ENCODE measurements around the gene ADD1. TPM values are rescaled to one million over a fixed set of nuclear protein-coding genes. Genes with fewer than 3 reads are reported as not detected.

ADD1 gene
- total RNA-seq, 1 donor from 2014 or later = 131 TPM

DNA sequence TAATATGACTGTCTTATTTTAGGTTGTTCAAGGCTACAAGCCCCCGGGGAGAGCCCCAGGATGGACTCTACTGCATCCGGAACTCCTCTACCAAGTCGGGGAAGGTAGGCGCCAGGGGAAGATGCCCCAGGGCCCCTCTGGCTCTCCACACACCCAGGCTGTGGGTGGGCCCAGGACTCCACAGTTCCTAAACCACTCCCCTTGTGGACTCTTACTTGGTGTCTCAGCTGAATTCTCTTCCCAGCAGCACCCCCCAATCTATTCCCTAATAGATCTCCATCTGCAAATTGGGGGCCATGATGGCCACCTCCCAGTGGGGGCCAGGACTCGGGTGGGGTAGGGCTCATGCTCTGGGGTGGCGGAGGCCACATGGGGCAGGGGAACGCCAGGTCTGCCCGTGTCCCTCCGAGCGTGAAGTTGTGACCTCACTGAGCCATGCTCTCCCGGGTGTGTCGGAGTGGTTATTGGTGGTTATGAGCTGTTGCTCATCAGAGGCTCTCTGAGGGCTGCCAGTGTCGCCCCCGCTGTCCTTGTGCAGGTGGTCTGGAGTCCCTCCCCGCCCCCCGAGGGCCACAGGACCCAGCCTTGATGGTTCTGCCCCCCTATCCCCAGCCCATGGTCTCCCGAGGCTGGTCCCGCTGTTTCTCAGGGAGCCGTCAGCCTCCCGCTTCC is 11.2 kb upstream of the ADD1 start:
- H3K36me3 Mint-ChIP-seq = no peaks in the 10 kb centered on the region
- no peak overlapping the region for H3K27ac Mint-ChIP-seq
- peaks cover 4% of the 10 kb centered on the region for H3K4me1 Mint-ChIP-seq
- Histone ChIP-seq H3K9me3 (ENCODE audit: low read depth) (no peaks in the 10 kb centered on the region), H3K4me3 (no peak overlapping the region), H3K4me1 (peaks cover 4% of the 10 kb centered on the region), H3K79me2 (ENCODE audit: low read depth) (no peaks in the 10 kb centered on the region), H3K4me2 (no peak overlapping the region), H4K20me1 (ENCODE audit: low read depth) (no peaks in the 10 kb centered on the region), H3K27ac (no peak overlapping the region), H3K9ac (no peak overlapping the region), H3F3A (ENCODE audit: low read depth) (peaks cover 4% of the 10 kb centered on the region), H3K27me3 (no peaks in the 10 kb centered on the region), H3K36me3 (no peaks in the 10 kb centered on the region), H2AFZ (replicated peaks) (no peak overlapping the region)
- no peaks in the 10 kb centered on the region for H3K9me3 Mint-ChIP-seq
- no peaks in the 10 kb centered on the region for H3K27me3 Mint-ChIP-seq (ENCODE audit: insufficient read depth, low read depth)
- no peak overlapping the region for H3K4me3 Mint-ChIP-seq
- no peak for TF ChIP-seq EZH2 (IDR thresholded peaks at IDR 0.05)
- TF ChIP-seq, protein P1, sequence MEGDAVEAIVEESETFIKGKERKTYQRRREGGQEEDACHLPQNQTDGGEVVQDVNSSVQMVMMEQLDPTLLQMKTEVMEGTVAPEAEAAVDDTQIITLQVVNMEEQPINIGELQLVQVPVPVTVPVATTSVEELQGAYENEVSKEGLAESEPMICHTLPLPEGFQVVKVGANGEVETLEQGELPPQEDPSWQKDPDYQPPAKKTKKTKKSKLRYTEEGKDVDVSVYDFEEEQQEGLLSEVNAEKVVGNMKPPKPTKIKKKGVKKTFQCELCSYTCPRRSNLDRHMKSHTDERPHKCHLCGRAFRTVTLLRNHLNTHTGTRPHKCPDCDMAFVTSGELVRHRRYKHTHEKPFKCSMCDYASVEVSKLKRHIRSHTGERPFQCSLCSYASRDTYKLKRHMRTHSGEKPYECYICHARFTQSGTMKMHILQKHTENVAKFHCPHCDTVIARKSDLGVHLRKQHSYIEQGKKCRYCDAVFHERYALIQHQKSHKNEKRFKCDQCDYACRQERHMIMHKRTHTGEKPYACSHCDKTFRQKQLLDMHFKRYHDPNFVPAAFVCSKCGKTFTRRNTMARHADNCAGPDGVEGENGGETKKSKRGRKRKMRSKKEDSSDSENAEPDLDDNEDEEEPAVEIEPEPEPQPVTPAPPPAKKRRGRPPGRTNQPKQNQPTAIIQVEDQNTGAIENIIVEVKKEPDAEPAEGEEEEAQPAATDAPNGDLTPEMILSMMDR (IDR thresholded peaks at IDR 0.05) = no peak
- TF ChIP-seq EZH2phosphoT487 (IDR thresholded peaks at IDR 0.05) = no peak
- no peak for DNase-seq (ENCODE audit: low spot score)

DNA sequence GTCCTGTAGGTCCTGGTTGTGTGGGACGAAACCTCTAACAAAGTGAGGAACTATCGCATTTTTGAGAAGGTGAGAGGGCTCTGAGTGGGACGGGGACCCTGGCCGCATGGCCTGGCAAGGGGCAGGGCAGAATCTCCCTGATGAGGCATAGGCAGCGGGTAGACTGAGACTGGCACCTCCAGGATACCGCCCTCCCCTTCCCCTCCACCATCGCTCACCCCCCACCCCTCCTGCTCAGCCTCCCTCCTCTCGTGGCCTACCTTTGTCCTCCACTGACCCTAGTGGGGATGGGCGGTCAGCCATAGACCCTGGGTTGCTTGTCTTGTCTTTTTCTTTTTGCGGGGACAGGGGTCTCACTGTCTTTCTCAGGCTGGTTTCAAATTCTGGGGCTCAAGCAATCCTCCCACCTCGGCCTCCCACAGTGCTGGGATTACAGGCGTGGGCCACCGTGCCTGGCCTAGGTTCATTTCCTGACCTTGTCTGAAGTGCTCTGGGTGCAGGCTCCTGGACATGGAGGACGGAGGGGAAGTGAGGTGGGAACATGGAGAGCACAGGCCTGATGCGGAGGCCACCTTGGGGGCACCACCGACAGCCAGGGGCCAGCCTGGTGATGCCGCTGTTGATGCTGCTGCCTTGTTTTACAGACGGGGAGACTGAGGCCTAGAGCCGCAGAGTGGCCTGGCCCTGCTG is 10.5 kb upstream of the ADD1 start:
- Histone ChIP-seq H3K27ac (no peak overlapping the region), H2AFZ (replicated peaks) (no peak overlapping the region), H3K9me3 (ENCODE audit: low read depth) (no peaks in the 10 kb centered on the region), H4K20me1 (ENCODE audit: low read depth) (no peaks in the 10 kb centered on the region), H3K4me2 (no peak overlapping the region), H3K4me1 (peaks cover 7% of the 10 kb centered on the region), H3K27me3 (no peaks in the 10 kb centered on the region), H3K36me3 (no peaks in the 10 kb centered on the region), H3K9ac (no peak overlapping the region), H3F3A (ENCODE audit: low read depth) (peaks cover 11% of the 10 kb centered on the region), H3K79me2 (ENCODE audit: low read depth) (no peaks in the 10 kb centered on the region), H3K4me3 (no peak overlapping the region)
- H3K27me3 Mint-ChIP-seq (ENCODE audit: insufficient read depth, low read depth) = no peaks in the 10 kb centered on the region
- no peak overlapping the region for H3K4me3 Mint-ChIP-seq
- TF ChIP-seq EZH2phosphoT487 (IDR thresholded peaks at IDR 0.05) = no peak
- TF ChIP-seq, protein P1 (IDR thresholded peaks at IDR 0.05) = no peak
- no peak for TF ChIP-seq EZH2 (IDR thresholded peaks at IDR 0.05)
- no peaks in the 10 kb centered on the region for H3K36me3 Mint-ChIP-seq
- DNase-seq (ENCODE audit: low spot score) = no peak
- H3K4me1 Mint-ChIP-seq = peaks cover 11% of the 10 kb centered on the region
- H3K9me3 Mint-ChIP-seq = no peaks in the 10 kb centered on the region
- no peak overlapping the region for H3K27ac Mint-ChIP-seq

DNA sequence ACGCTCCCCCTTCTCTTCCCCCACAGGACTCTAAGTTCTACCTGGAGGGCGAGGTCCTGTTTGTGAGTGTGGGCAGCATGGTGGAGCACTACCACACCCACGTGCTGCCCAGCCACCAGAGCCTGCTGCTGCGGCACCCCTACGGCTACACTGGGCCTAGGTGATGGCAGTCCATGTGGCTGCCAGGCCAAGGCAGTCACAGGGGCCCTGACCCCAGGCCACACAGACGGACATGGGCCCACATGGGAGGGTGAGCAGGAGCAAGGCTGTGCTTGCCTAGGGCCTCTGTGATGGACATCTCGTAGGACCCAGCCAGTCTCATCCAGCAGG is 10.0 kb upstream of the ADD1 start:
- Histone ChIP-seq H2AFZ (replicated peaks) (no peak overlapping the region), H3K9me3 (ENCODE audit: low read depth) (no peaks in the 10 kb centered on the region), H3K9ac (no peak overlapping the region), H3K27ac (no peak overlapping the region), H3K36me3 (no peaks in the 10 kb centered on the region), H3K27me3 (no peaks in the 10 kb centered on the region), H3K4me2 (no peak overlapping the region), H3K4me1 (peaks cover 7% of the 10 kb centered on the region), H3F3A (ENCODE audit: low read depth) (peaks cover 15% of the 10 kb centered on the region), H3K4me3 (no peak overlapping the region), H3K79me2 (ENCODE audit: low read depth) (no peaks in the 10 kb centered on the region), H4K20me1 (ENCODE audit: low read depth) (no peaks in the 10 kb centered on the region)
- no peaks in the 10 kb centered on the region for H3K9me3 Mint-ChIP-seq
- H3K27me3 Mint-ChIP-seq (ENCODE audit: insufficient read depth, low read depth) = no peaks in the 10 kb centered on the region
- no peak for DNase-seq (ENCODE audit: low spot score)
- no peak overlapping the region for H3K4me3 Mint-ChIP-seq
- no peak for TF ChIP-seq EZH2 (IDR thresholded peaks at IDR 0.05)
- TF ChIP-seq EZH2phosphoT487 (IDR thresholded peaks at IDR 0.05) = no peak
- TF ChIP-seq, protein P1 (IDR thresholded peaks at IDR 0.05) = no peak
- H3K27ac Mint-ChIP-seq = no peak overlapping the region
- peaks cover 16% of the 10 kb centered on the region for H3K4me1 Mint-ChIP-seq
- no peaks in the 10 kb centered on the region for H3K36me3 Mint-ChIP-seq

All from neural progenitor cell (in vitro differentiated cells).